ENCODE results near the gene CENPF.

- TF ChIP-seq CTCF (conservative IDR thresholded peaks at IDR 0.05; ENCODE audit: low read length): no peak
- no peak for TF ChIP-seq EZH2phosphoT487 (IDR thresholded peaks at IDR 0.05; ENCODE audit: borderline replicate concordance, low read depth, low read length)
Measured at GRCh38 chr1:214636436-214636835, 33.4 kb downstream of the CENPF start.

Measured in OCI-LY7 (cell line).